Measurements from ENCODE around the gene LTA. TPM values are rescaled to one million over a fixed set of nuclear protein-coding genes. Genes with fewer than 3 reads are reported as not detected.

The LTA gene
- polyA plus RNA-seq, 1 of the 3 experiments (the other 2 are of a cell fraction) = not detected

- no peak overlapping the region for H3K27ac ChIP-seq (ENCODE audit: low read depth in 2 of 2, low read length in 1 of 2)
- H3K36me3 ChIP-seq (replicated peaks in 1 of 2; ENCODE audit: control insufficient read depth in 1 of 2, insufficient read depth in 2 of 2, low read length in 1 of 2) = no peaks in the 10 kb centered on the region
- no peaks in the 10 kb centered on the region; the same call in 1 of the 2 replicates for H3K9me3 ChIP-seq
- H3F3A ChIP-seq (replicated peaks; ENCODE audit: insufficient read depth) = no peaks in the 10 kb centered on the region
- TF ChIP-seq SMC3 (IDR thresholded peaks at IDR 0.05; ENCODE audit: low read depth, low read length) = no peak
- no peak for TF ChIP-seq TEAD4 (IDR thresholded peaks at IDR 0.05; ENCODE audit: borderline replicate concordance, insufficient read depth)
- no peak for TF ChIP-seq CHD2 (IDR thresholded peaks at IDR 0.05; ENCODE audit: low read length, partially characterized antibody)
- no peak for TF ChIP-seq YY1 (IDR thresholded peaks at IDR 0.05; ENCODE audit: low read depth)
- TF ChIP-seq, protein P1, sequence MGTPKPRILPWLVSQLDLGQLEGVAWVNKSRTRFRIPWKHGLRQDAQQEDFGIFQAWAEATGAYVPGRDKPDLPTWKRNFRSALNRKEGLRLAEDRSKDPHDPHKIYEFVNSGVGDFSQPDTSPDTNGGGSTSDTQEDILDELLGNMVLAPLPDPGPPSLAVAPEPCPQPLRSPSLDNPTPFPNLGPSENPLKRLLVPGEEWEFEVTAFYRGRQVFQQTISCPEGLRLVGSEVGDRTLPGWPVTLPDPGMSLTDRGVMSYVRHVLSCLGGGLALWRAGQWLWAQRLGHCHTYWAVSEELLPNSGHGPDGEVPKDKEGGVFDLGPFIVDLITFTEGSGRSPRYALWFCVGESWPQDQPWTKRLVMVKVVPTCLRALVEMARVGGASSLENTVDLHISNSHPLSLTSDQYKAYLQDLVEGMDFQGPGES (IDR thresholded peaks at IDR 0.05; ENCODE audit: low read depth, low read length) = no peak
- TF ChIP-seq JUND (IDR thresholded peaks at IDR 0.05) = no peak
- no peak for TF ChIP-seq FOXJ3 (CRISPR knock-in tag; IDR thresholded peaks at IDR 0.05)
- ChIA-PET POLR2A (no interaction called here), CTCF (interaction anchor here (1.2 to 17.6 kb wide), 4 partner anchors 9 to 127 kb away, joined by 3 to 312 read pairs (median 14); partner anchors contain the start of genes ABHD16A, ATP6V1G2 and NFKBIL1)
- H3K4me1 ChIP-seq (ENCODE audit: control insufficient read depth in 1 of 2, insufficient read depth in 2 of 2, low read depth in 1 of 2, low read length in 1 of 2) = peaks cover 0 to 5% of the 10 kb centered on the region in 2 experiments; a peak in 1 of 4 replicates
- no peaks in the 10 kb centered on the region for H4K20me1 ChIP-seq (ENCODE audit: insufficient read depth)
- H3K9ac ChIP-seq = no peak overlapping the region
- H2AFZ ChIP-seq (ENCODE audit: low read depth) = no peak overlapping the region
- H3K4me3 ChIP-seq (ENCODE audit: low read depth in 2 of 2, low read length in 1 of 2) = no peak overlapping the region
- DNase-seq = no peak
- no peaks in the 10 kb centered on the region for H3K27me3 ChIP-seq (ENCODE audit: insufficient read depth)
- H3K79me2 ChIP-seq (ENCODE audit: insufficient read depth) = no peaks in the 10 kb centered on the region
- H3K4me2 ChIP-seq = no peak overlapping the region
- H3K9me2 ChIP-seq = no peaks in the 10 kb centered on the region
- WGBS (ENCODE audit: low lambda C conversion rate) = 71% methylated on average over 8 of the region's 8 CpGs
These were observed 4.0 kb downstream of the LTA start for GRCh38 chr6:31575952-31576685.

- H2AFZ ChIP-seq (ENCODE audit: low read depth) = no peak overlapping the region
These were observed 4.9 kb downstream of the LTA start for GRCh38 chr6:31576897-31577578.

More at GRCh38 chr6:31576897-31577578, 4.9 kb downstream of the LTA start:
- no peaks in the 10 kb centered on the region for H3K79me2 ChIP-seq (ENCODE audit: insufficient read depth)
- no peaks in the 10 kb centered on the region for H3K9me2 ChIP-seq
- no peak for DNase-seq
- peaks cover 0 to 11% of the 10 kb centered on the region in 2 experiments; a peak in 1 of 4 replicates for H3K4me1 ChIP-seq (ENCODE audit: control insufficient read depth in 1 of 2, insufficient read depth in 2 of 2, low read depth in 1 of 2, low read length in 1 of 2)
- no peaks in the 10 kb centered on the region for H3K27me3 ChIP-seq (ENCODE audit: insufficient read depth)
- no peak overlapping the region for H3K4me3 ChIP-seq (ENCODE audit: low read depth in 2 of 2, low read length in 1 of 2)
- no peaks in the 10 kb centered on the region; the same call in 1 of the 2 replicates for H3K9me3 ChIP-seq
- no peaks in the 10 kb centered on the region for H3F3A ChIP-seq (replicated peaks; ENCODE audit: insufficient read depth)
- ChIA-PET CTCF (interaction anchor here (1.4 to 17.6 kb wide), 4 partner anchors 12 to 126 kb away, joined by 3 to 312 read pairs (median 18); partner anchors contain the start of genes ABHD16A, ATP6V1G2 and NFKBIL1), POLR2A (interaction anchor here (0.6 kb wide), 1 partner anchor 24 kb away, joined by 3 read pairs; no protein-coding TSS in a partner anchor)
- H3K36me3 ChIP-seq (replicated peaks in 1 of 2; ENCODE audit: control insufficient read depth in 1 of 2, insufficient read depth in 2 of 2, low read length in 1 of 2) = no peaks in the 10 kb centered on the region
- H3K4me2 ChIP-seq = no peak overlapping the region
- 81% methylated on average over 11 of the region's 19 CpGs for WGBS (ENCODE audit: low lambda C conversion rate)
- H3K9ac ChIP-seq = no peak overlapping the region
- TF ChIP-seq, protein P1 (IDR thresholded peaks at IDR 0.05; ENCODE audit: low read depth, low read length) = no peak
- TF ChIP-seq PBX3 (IDR thresholded peaks at IDR 0.05) (no peak), YY1 (IDR thresholded peaks at IDR 0.05; ENCODE audit: low read depth) (no peak), NFIC (IDR thresholded peaks at IDR 0.05; ENCODE audit: borderline replicate concordance) (no peak), ZBTB33 (IDR thresholded peaks at IDR 0.05; ENCODE audit: borderline replicate concordance, low read depth) (no peak), MXI1 (IDR thresholded peaks at IDR 0.05; ENCODE audit: low read depth, low read length) (no peak), RAD21 (IDR thresholded peaks at IDR 0.05; ENCODE audit: low read length) (no peak)
- TF ChIP-seq, protein P2, sequence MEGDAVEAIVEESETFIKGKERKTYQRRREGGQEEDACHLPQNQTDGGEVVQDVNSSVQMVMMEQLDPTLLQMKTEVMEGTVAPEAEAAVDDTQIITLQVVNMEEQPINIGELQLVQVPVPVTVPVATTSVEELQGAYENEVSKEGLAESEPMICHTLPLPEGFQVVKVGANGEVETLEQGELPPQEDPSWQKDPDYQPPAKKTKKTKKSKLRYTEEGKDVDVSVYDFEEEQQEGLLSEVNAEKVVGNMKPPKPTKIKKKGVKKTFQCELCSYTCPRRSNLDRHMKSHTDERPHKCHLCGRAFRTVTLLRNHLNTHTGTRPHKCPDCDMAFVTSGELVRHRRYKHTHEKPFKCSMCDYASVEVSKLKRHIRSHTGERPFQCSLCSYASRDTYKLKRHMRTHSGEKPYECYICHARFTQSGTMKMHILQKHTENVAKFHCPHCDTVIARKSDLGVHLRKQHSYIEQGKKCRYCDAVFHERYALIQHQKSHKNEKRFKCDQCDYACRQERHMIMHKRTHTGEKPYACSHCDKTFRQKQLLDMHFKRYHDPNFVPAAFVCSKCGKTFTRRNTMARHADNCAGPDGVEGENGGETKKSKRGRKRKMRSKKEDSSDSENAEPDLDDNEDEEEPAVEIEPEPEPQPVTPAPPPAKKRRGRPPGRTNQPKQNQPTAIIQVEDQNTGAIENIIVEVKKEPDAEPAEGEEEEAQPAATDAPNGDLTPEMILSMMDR (IDR thresholded peaks at IDR 0.05) = no peak
- no peak overlapping the region for H3K27ac ChIP-seq (ENCODE audit: low read depth in 2 of 2, low read length in 1 of 2)
- H4K20me1 ChIP-seq (ENCODE audit: insufficient read depth) = no peaks in the 10 kb centered on the region
